Activated naive CD4-positive, alpha-beta T cell treated with anti-CD3 and anti-CD28 coated beads, Interleukin-2, amount 10 ng/mL, durations not matched to agents 7 days and 5 days (primary cell): ENCODE data around the gene CERS4.

Experiments used
- CTCF ChIA-PET: fragments of 350-600 bp; sonication (Branson Sonifier 250); formaldehyde crosslinking; loops from one replicate; lab custom pipeline; 2021; ENCODE audit warnings: antibody characterized with exemption; lab: Charles Lee
- DNase-seq: peaks from one replicate; pipeline ENCODE4 v3.0.0-alpha.2; 2020
- H3K27ac Mint-ChIP-seq: one replicate; pipeline ENCODE4 v1.8.0; 2021; ENCODE audit warnings: mild to moderate bottlenecking, moderate library complexity, mixed read lengths
- H3K27me3 Mint-ChIP-seq: one replicate; pipeline ENCODE4 v1.8.0; 2021; ENCODE audit warnings: mild to moderate bottlenecking, mixed read lengths
- H3K36me3 Mint-ChIP-seq: one replicate; pipeline ENCODE4 v1.8.0; 2021; ENCODE audit warnings: mixed read lengths
- H3K4me1 Mint-ChIP-seq: one replicate; pipeline ENCODE4 v1.8.0; 2021; ENCODE audit warnings: mixed read lengths
- H3K4me3 Mint-ChIP-seq: one replicate; pipeline ENCODE4 v1.8.0; 2021; ENCODE audit warnings: mild to moderate bottlenecking, moderate library complexity, mixed read lengths
- H3K9me3 Mint-ChIP-seq: one replicate; pipeline ENCODE4 v1.8.0; 2021; ENCODE audit warnings: mixed read lengths

CERS4 gene, protein sequence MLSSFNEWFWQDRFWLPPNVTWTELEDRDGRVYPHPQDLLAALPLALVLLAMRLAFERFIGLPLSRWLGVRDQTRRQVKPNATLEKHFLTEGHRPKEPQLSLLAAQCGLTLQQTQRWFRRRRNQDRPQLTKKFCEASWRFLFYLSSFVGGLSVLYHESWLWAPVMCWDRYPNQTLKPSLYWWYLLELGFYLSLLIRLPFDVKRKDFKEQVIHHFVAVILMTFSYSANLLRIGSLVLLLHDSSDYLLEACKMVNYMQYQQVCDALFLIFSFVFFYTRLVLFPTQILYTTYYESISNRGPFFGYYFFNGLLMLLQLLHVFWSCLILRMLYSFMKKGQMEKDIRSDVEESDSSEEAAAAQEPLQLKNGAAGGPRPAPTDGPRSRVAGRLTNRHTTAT

GRCh38 chr19:8208922-8209461, at the start of gene CERS4:
TSS of gene CERS4 (plus strand) at chr19:8209370. CDS start at chr19:8251077, 41,707 bp downstream.
- peak within 1 kb of the TSS; percentile 81 for H3K4me3 Mint-ChIP-seq
- peaks cover 47% of the 10 kb centered on the region for H3K27me3 Mint-ChIP-seq
- CTCF ChIA-PET = no interaction called here
- H3K27ac Mint-ChIP-seq = peak within 1 kb of the TSS; percentile 88
- peaks cover 15% of the 10 kb centered on the region for H3K36me3 Mint-ChIP-seq
- H3K9me3 Mint-ChIP-seq = no peaks in the 10 kb centered on the region
- peak; percentile 89 for DNase-seq
- peaks cover 40% of the 10 kb centered on the region for H3K4me1 Mint-ChIP-seq

DNA sequence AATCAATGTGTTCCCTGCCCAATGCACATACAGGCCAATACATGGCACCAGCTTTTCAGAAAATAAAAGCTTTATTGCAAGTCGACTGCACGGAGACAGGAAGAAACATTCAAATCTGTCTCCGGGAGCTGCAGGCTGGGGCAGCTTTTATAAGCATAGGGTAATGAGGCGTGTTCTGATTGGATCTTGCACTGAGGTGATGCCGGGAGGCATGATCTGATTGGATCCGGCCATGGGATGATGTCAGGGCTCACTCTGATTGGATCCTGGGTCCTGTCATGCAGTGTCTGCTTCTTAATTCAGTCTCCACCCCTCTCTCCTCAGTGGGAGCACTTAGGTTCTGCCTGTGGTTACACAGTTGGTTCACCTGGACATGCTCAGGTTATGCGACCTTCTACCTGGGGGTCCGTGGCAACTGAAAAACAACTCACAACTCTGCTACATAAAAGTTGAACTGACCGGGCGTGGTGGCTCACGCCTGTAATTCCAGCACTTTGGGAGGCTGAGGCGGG, 48.0 kb upstream of the CERS4 start:
- CTCF ChIA-PET = interaction anchor here (1.0 kb wide), 1 partner anchor 19 kb away, joined by 3 read pairs; no protein-coding TSS in a partner anchor
- Mint-ChIP-seq H3K27me3 (peaks cover 17% of the 10 kb centered on the region), H3K4me3 (no peak overlapping the region), H3K27ac (no peak overlapping the region), H3K36me3 (no peaks in the 10 kb centered on the region), H3K4me1 (peaks cover 9% of the 10 kb centered on the region), H3K9me3 (no peaks in the 10 kb centered on the region)
- peak; percentile 29 for DNase-seq

DNA sequence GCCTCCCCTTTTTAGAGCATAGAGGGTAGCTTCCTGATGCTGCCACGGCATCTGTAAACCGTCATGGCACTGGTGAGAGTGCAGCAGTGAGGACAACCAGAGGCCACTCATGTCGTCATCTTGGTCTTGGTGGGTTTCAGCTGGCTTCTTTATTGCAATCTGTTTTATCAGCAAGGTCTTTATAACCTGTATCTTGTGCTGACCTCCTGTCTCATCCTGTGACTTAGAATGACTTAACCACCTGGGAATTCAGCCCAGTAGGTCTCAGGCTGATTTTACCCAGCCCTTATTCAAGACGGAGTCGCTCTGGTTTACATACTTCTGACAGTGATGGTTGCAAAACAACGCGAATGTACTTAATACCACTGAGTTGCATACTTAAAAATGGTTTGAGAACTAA, 45.4 kb upstream of the CERS4 start:
- Mint-ChIP-seq H3K4me1 (peaks cover 9% of the 10 kb centered on the region), H3K27ac (no peak overlapping the region), H3K27me3 (peaks cover 3% of the 10 kb centered on the region), H3K4me3 (no peak overlapping the region), H3K36me3 (no peaks in the 10 kb centered on the region), H3K9me3 (no peaks in the 10 kb centered on the region)
- DNase-seq = no peak
- CTCF ChIA-PET = no interaction called here

- Mint-ChIP-seq H3K4me1 (no peaks in the 10 kb centered on the region), H3K4me3 (no peak overlapping the region), H3K36me3 (no peaks in the 10 kb centered on the region), H3K27me3 (peaks cover 12% of the 10 kb centered on the region), H3K27ac (no peak overlapping the region), H3K9me3 (no peaks in the 10 kb centered on the region)
- CTCF ChIA-PET = interaction anchor here (0.6 kb wide), 1 partner anchor 787 kb away, joined by 4 read pairs; no protein-coding TSS in a partner anchor
- no peak for DNase-seq
Observed at GRCh38 chr19:8167985-8168384, 41.2 kb upstream of the CERS4 start.

DNA sequence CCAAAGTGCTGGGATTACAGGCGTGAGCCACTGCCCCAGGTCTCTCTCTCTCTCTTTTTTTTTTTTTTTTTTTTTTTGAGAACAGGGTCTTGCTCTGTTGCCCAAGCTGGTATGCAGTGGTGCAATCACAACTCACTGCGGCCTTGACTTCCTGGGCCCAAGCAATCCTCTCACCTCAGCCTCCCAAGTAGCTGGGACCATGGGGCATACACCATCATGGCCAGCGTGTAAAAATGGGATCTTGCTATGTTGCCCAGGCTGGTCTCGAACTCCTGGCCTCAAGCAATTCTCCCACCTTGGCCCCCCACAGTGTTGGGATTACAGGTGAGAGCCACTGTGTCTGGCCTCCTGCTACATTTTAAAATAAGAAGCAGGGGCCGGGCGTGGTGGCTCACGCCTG, 40.6 kb upstream of the CERS4 start:
- no peak for DNase-seq
- no peaks in the 10 kb centered on the region for H3K9me3 Mint-ChIP-seq
- no peaks in the 10 kb centered on the region for H3K4me1 Mint-ChIP-seq
- CTCF ChIA-PET = no interaction called here
- peaks cover 14% of the 10 kb centered on the region for H3K27me3 Mint-ChIP-seq
- no peak overlapping the region for H3K27ac Mint-ChIP-seq
- H3K36me3 Mint-ChIP-seq = no peaks in the 10 kb centered on the region
- H3K4me3 Mint-ChIP-seq = no peak overlapping the region

- Mint-ChIP-seq H3K4me1 (no peaks in the 10 kb centered on the region), H3K9me3 (no peaks in the 10 kb centered on the region), H3K36me3 (no peaks in the 10 kb centered on the region), H3K4me3 (no peak overlapping the region), H3K27ac (no peak overlapping the region), H3K27me3 (peaks cover 10% of the 10 kb centered on the region)
- no peak for DNase-seq
- CTCF ChIA-PET = no interaction called here
Observed at GRCh38 chr19:8174706-8175105, 34.5 kb upstream of the CERS4 start.

- CTCF ChIA-PET = interaction anchor here (0.8 kb wide), 1 partner anchor 32 kb away, joined by 4 read pairs; no protein-coding TSS in a partner anchor
- no peak overlapping the region for H3K4me3 Mint-ChIP-seq
- H3K4me1 Mint-ChIP-seq = peaks cover 18% of the 10 kb centered on the region
- no peak overlapping the region for H3K27ac Mint-ChIP-seq
- peaks cover 5% of the 10 kb centered on the region for H3K27me3 Mint-ChIP-seq
- no peaks in the 10 kb centered on the region for H3K9me3 Mint-ChIP-seq
- no peak for DNase-seq
- H3K36me3 Mint-ChIP-seq = no peaks in the 10 kb centered on the region
Observed at GRCh38 chr19:8180018-8180417, 29.2 kb upstream of the CERS4 start.

- DNase-seq = no peak
- Mint-ChIP-seq H3K4me1 (peaks cover 23% of the 10 kb centered on the region), H3K27ac (no peak overlapping the region), H3K27me3 (peaks cover 18% of the 10 kb centered on the region), H3K4me3 (no peak overlapping the region), H3K9me3 (no peaks in the 10 kb centered on the region), H3K36me3 (no peaks in the 10 kb centered on the region)
- CTCF ChIA-PET = no interaction called here
Observed at GRCh38 chr19:8184274-8184673, 24.9 kb upstream of the CERS4 start.

DNA sequence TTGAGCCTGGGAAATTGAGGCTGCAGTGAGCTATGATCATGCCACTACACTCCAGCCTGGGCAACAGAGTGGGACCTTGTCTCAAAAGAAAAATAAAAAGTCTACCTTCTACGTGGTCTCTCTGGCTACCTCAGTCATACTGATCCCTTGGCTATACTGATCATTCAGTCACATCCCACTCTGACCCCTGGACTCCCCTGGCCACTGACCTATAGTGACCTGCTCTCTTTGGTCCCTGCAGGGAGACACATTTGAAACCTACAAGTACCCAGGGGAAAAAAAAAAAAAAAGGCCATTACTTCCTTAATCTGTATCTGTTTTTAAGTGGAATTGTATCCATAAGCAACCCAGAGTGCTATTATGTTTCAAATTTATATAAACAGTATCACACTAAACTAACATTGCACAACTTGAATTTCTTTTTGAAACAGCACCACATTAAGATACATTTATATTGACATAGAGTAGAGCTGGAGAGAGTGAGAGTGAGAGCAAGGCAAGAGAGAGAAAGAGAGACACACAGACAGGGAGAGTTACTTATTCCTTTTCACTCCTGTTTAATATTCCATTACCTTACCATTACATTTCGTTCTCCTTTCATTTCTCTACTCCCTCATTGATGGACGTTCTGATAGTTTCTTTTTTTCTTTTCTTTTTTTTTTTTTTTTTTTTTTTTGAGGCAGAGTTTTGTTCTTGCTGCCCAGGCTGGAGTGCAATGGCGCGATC, 23.7 kb upstream of the CERS4 start:
- Mint-ChIP-seq H3K27ac (no peak overlapping the region), H3K36me3 (no peaks in the 10 kb centered on the region), H3K9me3 (no peaks in the 10 kb centered on the region), H3K27me3 (peaks cover 18% of the 10 kb centered on the region), H3K4me1 (peaks cover 22% of the 10 kb centered on the region), H3K4me3 (no peak overlapping the region)
- CTCF ChIA-PET = interaction anchor here (0.6 kb wide), 1 partner anchor 141 kb away, joined by 3 read pairs; no protein-coding TSS in a partner anchor
- DNase-seq = no peak

DNA sequence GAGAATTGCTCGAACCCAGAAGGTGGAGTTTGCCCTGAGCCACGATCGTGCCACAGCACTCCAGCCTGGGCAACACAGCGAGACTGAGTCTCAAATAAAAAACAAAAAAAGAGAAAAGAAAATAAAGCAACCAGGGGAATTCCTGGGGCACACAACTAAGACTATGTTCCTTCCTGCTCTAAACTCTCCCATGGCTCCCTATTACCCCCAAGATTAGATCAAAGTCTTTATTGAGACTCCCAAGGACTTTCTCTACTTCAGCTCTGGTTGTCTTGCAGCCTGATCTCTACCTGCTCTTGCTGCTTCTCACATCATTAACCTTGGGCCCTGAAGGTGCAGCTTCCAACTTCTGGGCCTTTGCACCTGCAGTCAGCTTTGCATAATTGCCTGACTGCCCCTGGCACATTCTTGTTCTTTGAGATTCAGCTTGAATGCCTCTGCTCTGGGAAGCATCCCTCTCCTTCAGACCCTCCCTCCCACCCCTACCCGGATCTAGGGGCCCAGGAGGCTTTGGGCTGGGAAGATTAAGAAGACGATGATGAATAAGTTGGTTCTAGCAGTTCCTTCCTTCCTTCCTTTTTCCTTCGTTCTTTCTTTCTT, 16.8 kb upstream of the CERS4 start:
- no peaks in the 10 kb centered on the region for H3K36me3 Mint-ChIP-seq
- peaks cover 4% of the 10 kb centered on the region for H3K27me3 Mint-ChIP-seq
- H3K4me3 Mint-ChIP-seq = no peak overlapping the region
- DNase-seq = no peak
- H3K9me3 Mint-ChIP-seq = no peaks in the 10 kb centered on the region
- peaks cover 53% of the 10 kb centered on the region for H3K4me1 Mint-ChIP-seq
- H3K27ac Mint-ChIP-seq = peak overlapping the region; percentile 96
- CTCF ChIA-PET = interaction anchor here (0.6 kb wide), 1 partner anchor 45 kb away, joined by 3 read pairs; no protein-coding TSS in a partner anchor

GRCh38 chr19:8194528-8195267, 14.5 kb upstream of the CERS4 start:
- CTCF ChIA-PET = interaction anchor here (1.0 kb wide), 2 partner anchors 13 to 16 kb away, joined by 3 read pairs; no protein-coding TSS in a partner anchor
- DNase-seq = peak; percentile 75
- no peaks in the 10 kb centered on the region for H3K9me3 Mint-ChIP-seq
- H3K27me3 Mint-ChIP-seq = peaks cover 10% of the 10 kb centered on the region
- peaks cover 55% of the 10 kb centered on the region for H3K4me1 Mint-ChIP-seq
- H3K4me3 Mint-ChIP-seq = peak overlapping the region; percentile 71
- H3K27ac Mint-ChIP-seq = peak overlapping the region; percentile 96
- no peaks in the 10 kb centered on the region for H3K36me3 Mint-ChIP-seq

DNA sequence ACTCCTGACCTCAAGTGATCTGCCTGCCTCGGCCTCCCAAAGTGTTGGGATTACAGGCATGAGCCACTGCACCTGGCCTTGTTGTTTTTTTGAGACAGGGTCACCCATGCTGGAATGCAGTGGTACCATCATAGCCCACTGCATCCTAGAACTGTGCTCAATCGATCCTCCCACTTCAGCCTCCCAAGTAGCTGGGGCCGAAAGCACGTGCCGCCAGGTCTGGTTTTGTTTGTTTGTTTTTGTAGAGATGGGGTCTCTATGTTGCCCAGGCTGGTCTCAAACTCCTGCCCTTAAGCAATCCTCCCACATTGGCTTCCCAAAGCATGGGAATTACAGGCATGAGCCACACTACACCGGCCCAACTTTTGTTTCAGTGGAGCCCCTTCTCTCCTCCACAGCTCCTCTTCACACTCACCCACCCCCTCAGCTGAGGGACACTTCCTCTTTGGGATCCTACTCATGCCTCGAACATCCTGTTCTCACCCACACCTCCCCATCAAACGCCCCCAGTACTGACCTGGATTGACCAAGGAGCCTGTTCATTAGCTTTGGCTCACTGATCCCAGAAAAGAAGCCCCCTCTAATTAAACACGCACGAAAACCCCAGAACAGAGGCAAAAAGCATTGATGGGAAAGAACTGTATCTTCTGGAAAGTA, 12.8 kb upstream of the CERS4 start:
- peaks cover 22% of the 10 kb centered on the region for H3K27me3 Mint-ChIP-seq
- DNase-seq = no peak
- H3K4me3 Mint-ChIP-seq = peak overlapping the region; percentile 14
- CTCF ChIA-PET = interaction anchor here (0.8 kb wide), 1 partner anchor 10 kb away, joined by 3 read pairs; no protein-coding TSS in a partner anchor
- H3K4me1 Mint-ChIP-seq = peaks cover 55% of the 10 kb centered on the region
- no peaks in the 10 kb centered on the region for H3K9me3 Mint-ChIP-seq
- no peaks in the 10 kb centered on the region for H3K36me3 Mint-ChIP-seq
- H3K27ac Mint-ChIP-seq = peak overlapping the region; percentile 74
